Neural progenitor cell (in vitro differentiated cells): ENCODE data around the gene RFPL2.

Experiments
- CTCF ChIP-seq: fragments of 200-600 bp; sonication (generic); IDR thresholded peaks from 2 replicates; pipeline ENCODE4 v1.5.1; 2017; ENCODE audit warnings: antibody characterized with exemption, mild to moderate bottlenecking
- EZH2 ChIP-seq: fragments of 200-600 bp; sonication (generic); IDR thresholded peaks from 2 replicates; pipeline ENCODE4 v1.6.1; 2017; ENCODE audit warnings: antibody characterized with exemption, mild to moderate bottlenecking, moderate library complexity
- EZH2phosphoT487 ChIP-seq: fragments of 200-600 bp; sonication (generic); IDR thresholded peaks from 2 replicates; pipeline ENCODE4 v1.6.1; 2017; ENCODE audit warnings: antibody characterized with exemption

DNA sequence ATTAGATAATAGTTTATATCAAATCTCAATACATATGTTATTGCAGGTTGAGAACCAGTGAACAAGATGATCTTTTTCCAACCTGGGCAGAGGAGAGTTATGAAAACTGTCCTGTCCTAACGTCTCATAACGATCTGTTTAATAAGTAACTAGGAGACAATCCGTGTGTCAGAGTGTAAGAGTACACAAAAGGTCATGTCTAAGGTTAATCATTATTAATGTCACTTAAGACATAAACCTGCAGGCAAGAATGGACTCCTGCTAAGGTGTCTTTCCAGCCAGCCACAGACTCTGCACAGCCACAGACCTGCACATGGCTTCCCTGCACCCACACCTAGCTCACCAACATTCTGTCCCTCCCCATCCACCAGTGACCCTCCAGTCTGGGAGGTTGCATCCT lies 40.2 kb upstream of the RFPL2 start:
- TF ChIP-seq CTCF, result no peak
- no peak for TF ChIP-seq EZH2
- TF ChIP-seq EZH2phosphoT487, result no peak
